GM12878 (cell line): ENCODE data around the gene INCA1. TPM values are rescaled to one million over a fixed set of nuclear protein-coding genes. Genes with fewer than 3 reads are reported as not detected.

Source experiments
- ATAC-seq: fragments of 200-7000 bp; cut with Tn5 transposase; 3 replicates; pipeline ENCODE4 v1.9.1; 2020; ENCODE audit warnings: mild to moderate bottlenecking, moderate library complexity
- BruUV-seq: library from RNA; stranded (reverse); fragments of 400-500 nt; replicated peaks from 2 replicates; lab custom pipeline; 2021; lab: Mats Ljungman, UMichigan
- CTCF ChIA-PET: fragments of 300-600 bp; sonication (Branson Sonifier 250); formaldehyde crosslinking; extraction: SDS; loops from one replicate; lab custom pipeline; 2021; ENCODE audit warnings: inconsistent platforms; lab: Yijun Ruan, JAX
- POLR2A ChIA-PET: fragments of 350-600 bp; formaldehyde crosslinking; extraction: SDS; loops from one replicate; lab custom pipeline; 2021; ENCODE audit warnings: inconsistent platforms; lab: Charles Lee
- RAD21 ChIA-PET: fragments of 300-600 bp; sonication (Branson Sonifier 250); formaldehyde crosslinking; loops from one replicate; lab custom pipeline; 2023; ENCODE audit warnings: antibody characterized with exemption; ENCODE audit not compliant: unreplicated experiment; lab: Charles Lee
- SMC1A ChIA-PET: fragments of 300-600 bp; sonication (Branson Sonifier 250); formaldehyde crosslinking; loops from one replicate; lab custom pipeline; 2023; ENCODE audit not compliant: unreplicated experiment, uncharacterized antibody; lab: Charles Lee
- DNase-seq: peaks from one replicate; pipeline ENCODE4 v3.0.0-alpha.2; 2011; ENCODE audit warnings: low read depth, low spot score
- FAIRE-seq: peaks from 3 replicates; lab custom pipeline; 2011; peaks lifted over from hg19 to GRCh38; lab: Jason Lieb, UNC
- H2AFZ ChIP-seq: 2 replicates; pipeline ENCODE4 v1.6.0; 2011; ENCODE audit warnings: low read depth, low read length, control low read depth; ENCODE audit not compliant: control insufficient read depth
- H3K27ac ChIP-seq: 2 replicates; pipeline ENCODE4 v1.5.1; 2011; ENCODE audit warnings: control low read depth; ENCODE audit not compliant: control insufficient read depth, insufficient read depth
- H3K27me3 ChIP-seq, 2 experiments: replicated peaks in 1 of 2; 2 replicates each; pipeline versions ENCODE4 v1.6.0 to v1.6.1; 2011; ENCODE audit warnings: low read length in 1 of 2; ENCODE audit not compliant: control insufficient read depth in 2 of 2, insufficient read depth in 2 of 2
- H3K36me3 ChIP-seq, 2 experiments: 2 replicates each; pipeline ENCODE4 v1.5.1; 2011; ENCODE audit warnings: low read length in 1 of 2; ENCODE audit not compliant: control insufficient read depth in 2 of 2, insufficient read depth in 2 of 2
- H3K4me1 ChIP-seq: 2 replicates; pipeline ENCODE4 v1.6.1; 2011; ENCODE audit warnings: mild to moderate bottlenecking, low read length, moderate library complexity, mixed read lengths; ENCODE audit not compliant: control insufficient read depth, insufficient read depth
- H3K4me2 ChIP-seq: 2 replicates; pipeline ENCODE4 v1.6.0; 2011; ENCODE audit warnings: control low read depth; ENCODE audit not compliant: control insufficient read depth, insufficient read depth
- H3K4me3 ChIP-seq: fragments of 200-600 bp; sonication (generic); 2 replicates; pipeline ENCODE4 v1.5.1; 2016
- H3K79me2 ChIP-seq: 2 replicates; pipeline ENCODE4 v1.6.0; 2011; ENCODE audit warnings: low read length; ENCODE audit not compliant: control insufficient read depth, insufficient read depth
- H3K9ac ChIP-seq: 2 replicates; pipeline ENCODE4 v1.8.0; 2011; ENCODE audit warnings: low read length, control low read depth, mixed read lengths; ENCODE audit not compliant: control insufficient read depth, insufficient read depth
- H3K9me3 ChIP-seq: replicated peaks from 3 replicates; pipeline ENCODE4 v1.5.1; 2011; ENCODE audit warnings: mild to moderate bottlenecking, low read length; ENCODE audit not compliant: control insufficient read depth, insufficient read depth
- H4K20me1 ChIP-seq: 2 replicates; pipeline ENCODE4 v1.6.0; 2011; ENCODE audit not compliant: control insufficient read depth, insufficient read depth
- CBFB ChIP-seq: IDR thresholded peaks from 2 replicates; pipeline ENCODE4 v1.6.1; 2016; ENCODE audit warnings: antibody characterized with exemption, low read depth
- CHD1 ChIP-seq: IDR thresholded peaks from 2 replicates; pipeline ENCODE4 v1.6.1; 2012; ENCODE audit warnings: low read depth, low read length, improper control_type of control experiment
- CTCF ChIP-seq, 3 experiments: IDR thresholded peaks in 2 of 3; conservative IDR thresholded peaks in 1 of 3; 2 replicates each; pipeline ENCODE4 v1.5.1; 2011; ENCODE audit warnings: low read depth in 3 of 3, low read length in 3 of 3, mild to moderate bottlenecking in 3 of 3, control low read depth in 2 of 3, moderate library complexity in 2 of 3, inconsistent platforms in 1 of 3, mixed read lengths in 1 of 3; ENCODE audit not compliant: control insufficient read depth in 2 of 3, insufficient read depth in 1 of 3; ENCODE audit errors: extremely low read depth in 1 of 3
- DPF2 ChIP-seq: fragments of 450-650 bp; IDR thresholded peaks from 2 replicates; pipeline ENCODE4 v1.6.1; 2017; ENCODE audit warnings: mild to moderate bottlenecking
- E4F1 ChIP-seq: fragments of 450-650 bp; IDR thresholded peaks from 2 replicates; pipeline ENCODE4 v1.6.1; 2018; ENCODE audit warnings: borderline replicate concordance, mild to moderate bottlenecking; ENCODE audit not compliant: partially characterized antibody
- GATAD2B ChIP-seq: fragments of 450-650 bp; conservative IDR thresholded peaks from 2 replicates; pipeline ENCODE4 v1.6.1; 2017; ENCODE audit warnings: low read depth, mild to moderate bottlenecking, moderate library complexity
- HCFC1 ChIP-seq: fragments of 150-350 bp; IDR thresholded peaks from 2 replicates; pipeline ENCODE4 v1.6.1; 2014; ENCODE audit warnings: low read length
- MTA3 ChIP-seq: IDR thresholded peaks from 2 replicates; pipeline ENCODE4 v1.6.1; 2012; ENCODE audit warnings: low read length, inconsistent platforms, borderline replicate concordance
- NFIC ChIP-seq: IDR thresholded peaks from 2 replicates; pipeline ENCODE4 v1.6.1; 2012; ENCODE audit warnings: low read depth, mild to moderate bottlenecking, inconsistent platforms, low read length, moderate library complexity
- NKRF ChIP-seq: fragments of 450-650 bp; conservative IDR thresholded peaks from 2 replicates; pipeline ENCODE4 v1.6.1; 2017; ENCODE audit warnings: mild to moderate bottlenecking, moderate library complexity
- POU2F2 ChIP-seq: IDR thresholded peaks from 3 replicates; pipeline ENCODE4 v1.6.1; 2011; ENCODE audit warnings: low read depth, mild to moderate bottlenecking, low read length, borderline replicate concordance
- SKIL ChIP-seq: fragments of 450-650 bp; IDR thresholded peaks from 2 replicates; pipeline ENCODE4 v1.6.1; 2017; ENCODE audit warnings: mild to moderate bottlenecking, low read depth, inconsistent platforms; ENCODE audit not compliant: poor library complexity, severe bottlenecking
- TCF7 ChIP-seq: IDR thresholded peaks from 2 replicates; pipeline ENCODE4 v1.6.1; 2014; ENCODE audit warnings: antibody characterized with exemption, borderline replicate concordance
- ZNF217 ChIP-seq: fragments of 450-650 bp; IDR thresholded peaks from 2 replicates; pipeline ENCODE4 v1.6.1; 2017; ENCODE audit warnings: antibody characterized with exemption, mild to moderate bottlenecking
- ZNF622 ChIP-seq: fragments of 450-650 bp; IDR thresholded peaks from 2 replicates; pipeline ENCODE4 v1.6.1; 2017; ENCODE audit warnings: mild to moderate bottlenecking, inconsistent platforms
- WGBS: methylation state at CpG from one replicate; pipeline ENCODE4 v1.1.6; 2016; ENCODE audit warnings: low lambda C conversion rate; ENCODE audit not compliant: insufficient replicate concordance, insufficient coverage; ENCODE audit errors: missing lambda C conversion rate; 5-methylcytosine and 5-hydroxymethylcytosine counted together
- in situ Hi-C: fragments of 300-500 bp; cut with MboI; formaldehyde crosslinking; loops from 9 replicates; pipeline ENCODE4 v1.14.3; 2018; ENCODE audit warnings: mixed read lengths
- intact Hi-C: fragments of 100-400 bp; cut with micrococcal nuclease; formaldehyde crosslinking; loops from one replicate; pipeline ENCODE4 v1.14.2; 2022; ENCODE audit not compliant: unreplicated experiment
- polyA plus RNA-seq, 11 experiments: library from polyadenylated mRNA; depleted of rRNA in 4 of 11; unstranded in 6 of 11; stranded (reverse) in 5 of 11; fragments of >200 nt; fragmentation: Nextera tagmentation in 4 of 11; fragmentation: Illumina TruSeq in 1 of 11; extraction: Ambion mirVana in 4 of 11; extraction: Trizol in 1 of 11; gene quantifications; 1 replicate in 1 of 11; 2 replicates in 10 of 11; pipeline versions ENCODE4 v1.2.1 to v1.2.3, GENCODE V29; 2011 to 2016; ENCODE audit warnings: inconsistent platforms in 2 of 11, missing spikeins in 2 of 11, low read depth in 1 of 11
- total RNA-seq, 4 experiments: library from RNA; depleted of rRNA in 3 of 4; stranded (reverse); fragments of >200 nt in 3 of 4; fragmentation: Illumina TruSeq in 1 of 4; extraction: Trizol in 1 of 4; gene quantifications; 2 replicates each; pipeline versions ENCODE4 v1.2.1 to v1.2.3, GENCODE V29; 2013 to 2021

Gene INCA1
- total and polyA plus RNA-seq, 10 of the 15 experiments (the other 5 are each of a cell fraction or from before 2014, with no cell fraction given) = 0.19 to 1.8 (median 0.45) TPM

- BruUV-seq = no TSS peak
- no peak for ATAC-seq
- POLR2A ChIA-PET = no interaction called here
- TF ChIP-seq ZNF622 (no peak), DPF2 (no peak), TCF7 (no peak), GATAD2B (no peak), CHD1 (no peak), ZNF217 (no peak), NKRF (no peak), MTA3 (no peak), HCFC1 (no peak), E4F1 (no peak), CTCF (IDR thresholded peaks at IDR 0.05 in 2 of 3, conservative IDR thresholded peaks at IDR 0.05 in 1 of 3; ENCODE audit: control insufficient read depth in 2 of 3, extremely low read depth in 1 of 3, insufficient read depth in 1 of 3, low read depth in 3 of 3, low read length in 3 of 3) (no peak), SKIL (no peak), NFIC (no peak), POU2F2 (no peak), CBFB (no peak)
Observed at GRCh38 chr17:5020502-5021023, 23.2 kb upstream of the INCA1 start.

More at GRCh38 chr17:5020502-5021023, 23.2 kb upstream of the INCA1 start:
- Histone ChIP-seq H3K4me2 (no peak overlapping the region), H3K79me2 (no peaks in the 10 kb centered on the region), H3K27ac (no peak overlapping the region), H3K9ac (no peak overlapping the region), H4K20me1 (no peaks in the 10 kb centered on the region), H3K27me3 (no peaks in the 10 kb centered on the region), H2AFZ (no peak overlapping the region), H3K4me3 (no peak overlapping the region), H3K9me3 (no peaks in the 10 kb centered on the region), H3K36me3 (peaks cover 9 to 24% of the 10 kb centered on the region in 2 experiments), H3K4me1 (peaks cover 12% of the 10 kb centered on the region)
- RAD21 ChIA-PET = no interaction called here
- intact Hi-C loops (no loop called here), in situ Hi-C loops (no loop called here)
- WGBS = 91% methylated on average over 20 of the region's 20 CpGs
- CTCF ChIA-PET = no interaction called here
- SMC1A ChIA-PET = interaction anchor here (1.4 kb wide), 1 partner anchor 42 kb away, joined by 3 read pairs; no protein-coding TSS in a partner anchor
- DNase-seq (no peak), FAIRE-seq (no peak)
